NCI-H1105 treated with DMSO at 0.1 percent for 48 hours (cell line): ENCODE measurements around the gene STEAP1.

Experiments
- DNase-seq: peaks from one replicate; lab custom pipeline; 2025; lab: John Stamatoyannopoulos, UW

Gene STEAP1

DNA sequence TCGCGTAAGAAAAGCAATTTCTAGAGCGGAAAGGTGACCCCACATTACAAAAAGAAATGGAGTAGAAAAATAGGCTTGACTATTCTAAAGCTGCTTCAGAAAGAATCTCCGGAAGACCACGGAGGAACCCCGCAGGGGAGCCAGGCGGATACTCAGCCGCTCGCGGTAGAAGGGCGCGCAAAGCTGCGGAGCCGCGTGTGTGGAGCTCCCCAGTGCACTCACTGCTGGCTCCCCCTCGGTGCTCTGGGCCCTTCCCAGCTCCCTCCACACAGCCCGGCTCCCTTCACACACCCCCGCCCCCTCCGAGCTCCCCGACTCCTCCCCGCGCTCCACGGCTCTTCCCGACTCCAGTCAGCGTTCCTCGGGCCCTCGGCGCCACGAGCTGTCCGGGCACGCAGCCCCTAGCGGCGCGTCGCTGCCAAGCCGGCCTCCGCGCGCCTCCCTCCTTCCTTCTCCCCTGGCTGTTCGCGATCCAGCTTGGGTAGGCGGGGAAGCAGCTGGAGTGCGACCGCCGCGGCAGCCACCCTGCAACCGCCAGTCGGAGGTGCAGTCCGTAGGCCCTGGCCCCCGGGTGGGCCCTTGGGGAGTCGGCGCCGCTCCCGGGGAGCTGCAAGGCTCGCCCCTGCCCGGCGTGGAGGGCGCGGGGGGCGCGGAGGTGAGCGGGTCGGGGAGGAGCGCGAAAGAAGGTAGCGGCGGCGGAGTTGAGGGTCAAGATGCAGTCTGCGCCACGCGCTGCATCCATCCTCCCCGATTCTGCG is 57.3 kb downstream of the STEAP1 start, which contains the start of gene STEAP2:
TSS of gene STEAP2 (plus strand) at position 350 of the 758 bp plus-strand sequence. CDS start 13,343 bp downstream, outside the sequence.
- DNase-seq, result peak; percentile 91

DNA sequence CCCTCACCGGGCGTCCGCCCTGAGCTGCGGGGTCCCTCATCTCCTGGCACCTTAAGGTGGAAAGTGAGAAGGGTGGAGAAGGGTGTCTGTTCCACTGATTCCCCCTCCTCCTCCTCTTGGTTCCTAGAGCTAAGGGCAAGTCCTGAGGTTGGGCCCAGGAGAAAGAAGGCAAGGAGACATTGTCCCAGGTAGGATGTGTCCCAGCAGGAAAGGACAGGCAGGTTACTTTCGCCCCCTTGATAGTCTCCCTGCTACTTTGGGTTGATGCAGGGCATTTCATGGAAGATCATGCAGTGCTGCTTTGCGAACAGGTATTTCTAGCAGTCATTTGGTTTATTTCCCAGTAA is 57.9 kb downstream of the STEAP1 start:
- DNase-seq, result peak; percentile 43

- no peak for DNase-seq
Measured at GRCh38 chr7:90213521-90213920, 59.3 kb downstream of the STEAP1 start.
